GM18519 (cell line): Measurements from ENCODE around the gene DYNLT2B.
"Not testable (repeated sequence)": the region's sequence is repeated elsewhere in the genome, so short reads cannot be mapped to it uniquely, and the experiment has no call there.

Source experiments
- ATAC-seq: cut with Tn5 transposase; IDR thresholded peaks from one replicate; pipeline ENCODE4 v1.9.1; 2021; ENCODE audit warnings: mild to moderate bottlenecking, moderate library complexity; ENCODE audit not compliant: unreplicated experiment, low FRiP score

Gene DYNLT2B

DNA sequence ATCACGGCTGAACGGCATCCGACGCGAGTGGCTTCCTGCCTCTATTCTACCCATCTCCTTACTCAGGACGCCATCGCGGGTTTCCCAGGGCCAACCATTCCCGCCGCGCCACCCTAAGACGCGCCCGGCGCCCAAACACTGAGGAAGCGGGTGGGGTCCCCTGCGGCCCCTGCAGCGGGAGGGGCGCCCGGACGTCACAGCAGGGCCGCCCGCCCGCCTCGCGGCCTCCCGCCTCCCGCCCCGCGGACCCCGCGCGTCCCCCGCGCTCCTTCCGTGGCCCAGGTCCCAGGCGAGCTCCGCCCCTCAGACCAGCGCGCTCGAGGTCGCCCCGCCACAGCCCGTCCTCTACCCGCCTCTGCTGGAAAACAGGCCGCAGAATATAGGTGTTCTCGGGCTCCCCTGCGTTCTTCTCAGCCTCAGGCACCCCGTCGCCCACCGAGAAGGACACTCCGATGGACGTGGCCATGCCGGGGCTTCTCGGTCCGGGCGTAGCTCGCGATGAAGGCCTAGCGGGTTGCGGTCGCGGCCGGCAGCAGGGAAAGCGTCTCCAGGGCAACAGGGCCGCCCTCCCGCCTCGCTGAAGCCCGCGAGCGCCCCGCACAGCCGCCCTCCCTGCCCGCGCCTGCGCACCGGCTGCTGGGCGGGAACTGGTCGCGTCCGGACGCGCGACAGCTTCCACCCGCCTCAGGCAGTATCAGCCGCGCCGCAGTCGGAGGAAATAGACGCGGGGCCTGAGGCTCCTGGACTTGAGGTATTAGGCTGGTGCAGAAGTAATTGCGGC is at the start of gene DYNLT2B:
Gene DYNLT2B (minus strand): TSS at position 554 of the 781 bp plus-strand sequence. CDS start 88 bp downstream, at position 466.
- peak; percentile 80 for ATAC-seq

- no peak for ATAC-seq
Observed at GRCh38 chr3:196365736-196366135, 47.7 kb upstream of the DYNLT2B start.

- no peak for ATAC-seq
Observed at GRCh38 chr3:196360586-196360985, 42.5 kb upstream of the DYNLT2B start.

- not testable (repeated sequence) for ATAC-seq
Observed at GRCh38 chr3:196358540-196358939, 40.5 kb upstream of the DYNLT2B start.

DNA sequence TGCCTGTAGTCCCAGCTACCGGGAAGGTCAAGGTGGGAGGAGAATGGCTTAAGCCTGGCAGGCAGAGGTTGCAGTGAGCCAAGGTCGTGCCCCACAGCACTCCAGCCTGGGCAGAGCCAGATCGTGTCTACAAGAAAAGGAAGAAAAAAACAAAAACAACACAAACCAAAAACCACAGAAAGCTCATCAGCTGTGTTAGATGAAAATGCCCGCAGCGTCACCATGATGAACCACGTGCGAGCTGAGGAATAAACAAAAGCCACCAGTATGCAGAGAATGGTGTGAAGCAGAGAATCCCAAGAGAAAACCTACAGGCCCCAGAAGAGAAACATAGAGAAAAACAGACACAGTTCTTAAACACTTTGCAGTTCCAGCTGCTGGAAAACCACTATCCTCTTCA is 39.9 kb upstream of the DYNLT2B start:
- no peak for ATAC-seq

DNA sequence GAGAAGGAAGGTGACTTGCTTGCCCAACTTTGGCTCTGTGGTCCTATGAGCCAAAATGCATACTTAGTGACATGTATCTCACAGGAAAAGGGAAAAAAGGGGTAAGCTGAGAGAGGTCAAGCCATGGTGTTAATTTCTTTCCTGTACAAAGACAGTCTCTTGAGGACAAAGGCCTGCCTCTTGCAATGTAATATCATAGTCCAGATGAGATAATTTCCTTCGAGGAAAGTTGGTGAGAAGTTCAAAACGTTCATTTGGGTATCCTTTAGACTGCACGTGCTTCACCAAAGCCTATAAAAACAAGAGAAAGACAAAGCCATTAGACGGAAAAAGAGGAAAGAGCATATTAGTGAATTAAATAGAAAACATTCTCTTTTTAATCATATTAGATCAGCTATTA is 38.5 kb upstream of the DYNLT2B start:
- ATAC-seq: no peak

GRCh38 chr3:196355668-196356067 is 37.6 kb upstream of the DYNLT2B start:
- no peak for ATAC-seq

GRCh38 chr3:196354132-196354531 is 36.1 kb upstream of the DYNLT2B start:
- ATAC-seq: no peak

DNA sequence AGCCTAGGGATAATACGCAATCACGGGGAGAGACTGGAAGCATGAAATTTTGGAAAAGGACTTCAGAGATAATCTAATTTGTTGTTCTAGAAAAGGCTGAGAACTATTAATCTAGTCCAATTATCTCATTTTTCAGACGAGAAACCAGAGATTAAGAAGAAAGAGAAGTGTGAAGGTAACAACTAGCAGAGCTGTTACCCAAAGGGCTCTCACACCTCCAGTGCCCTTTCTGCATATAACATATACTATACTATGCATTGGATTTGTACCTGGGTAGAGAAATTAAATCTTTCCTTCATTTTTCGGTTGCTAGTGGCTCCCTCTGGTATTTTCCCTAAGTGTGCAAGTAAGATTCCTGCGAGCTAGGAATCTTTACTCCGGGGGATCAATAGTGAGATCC is 33.5 kb upstream of the DYNLT2B start:
- ATAC-seq: no peak

DNA sequence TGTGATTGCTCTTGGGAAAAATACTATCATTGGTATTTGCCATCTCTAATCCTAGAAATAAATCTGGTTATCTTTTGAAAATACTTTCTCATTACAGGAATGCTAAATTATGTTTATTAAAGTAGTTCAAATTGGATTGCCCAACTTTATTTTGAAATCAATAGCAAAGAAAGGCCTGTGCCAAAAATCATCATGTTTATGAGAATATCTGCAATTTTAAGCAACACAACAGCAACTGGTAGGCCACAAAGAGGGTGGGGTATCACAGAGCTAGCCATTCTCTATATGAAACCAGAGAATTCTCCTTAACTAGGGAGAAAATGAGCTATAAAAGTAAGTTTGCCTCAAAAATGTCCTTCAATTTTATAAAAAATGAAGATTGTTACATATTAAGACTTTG is 32.0 kb upstream of the DYNLT2B start:
- ATAC-seq: no peak

DNA sequence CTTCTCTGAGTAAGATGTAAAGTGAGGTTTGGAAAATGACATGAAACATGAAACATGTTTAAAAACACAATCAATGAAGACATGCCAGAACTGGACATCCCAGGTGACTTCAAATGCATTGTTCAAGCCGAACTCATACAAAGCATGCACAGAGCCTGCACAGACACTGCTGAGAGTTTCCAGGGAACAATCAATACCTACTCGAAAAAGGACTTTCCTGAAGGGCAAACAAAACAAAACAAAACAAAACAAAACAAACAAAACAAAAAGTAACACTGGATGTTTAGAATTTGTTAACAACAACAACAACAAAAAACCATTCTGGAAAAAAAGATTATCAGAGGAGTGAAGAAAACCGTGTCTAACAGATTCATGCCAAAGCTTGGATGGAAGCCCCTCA is 30.7 kb upstream of the DYNLT2B start:
- no peak for ATAC-seq

DNA sequence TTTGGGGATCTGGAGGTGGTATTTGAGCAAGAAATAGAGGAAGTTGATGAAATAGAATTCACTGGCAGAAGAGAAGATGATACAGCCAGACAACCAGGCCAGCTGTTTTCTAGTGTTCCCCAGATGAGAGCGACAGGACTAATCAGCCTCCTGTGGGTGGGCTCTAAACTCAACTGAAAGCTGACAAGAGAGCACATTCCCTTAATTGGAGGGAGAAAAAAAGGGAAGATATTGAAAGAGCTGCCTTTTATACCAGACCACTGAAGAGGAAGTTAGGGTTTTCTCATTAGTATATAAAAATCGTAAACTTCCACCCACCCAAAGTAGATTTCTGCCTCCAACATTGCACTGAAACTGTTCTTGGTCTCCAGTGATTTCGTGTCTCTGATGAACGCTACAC is 26.6 kb upstream of the DYNLT2B start:
- ATAC-seq: no peak

DNA sequence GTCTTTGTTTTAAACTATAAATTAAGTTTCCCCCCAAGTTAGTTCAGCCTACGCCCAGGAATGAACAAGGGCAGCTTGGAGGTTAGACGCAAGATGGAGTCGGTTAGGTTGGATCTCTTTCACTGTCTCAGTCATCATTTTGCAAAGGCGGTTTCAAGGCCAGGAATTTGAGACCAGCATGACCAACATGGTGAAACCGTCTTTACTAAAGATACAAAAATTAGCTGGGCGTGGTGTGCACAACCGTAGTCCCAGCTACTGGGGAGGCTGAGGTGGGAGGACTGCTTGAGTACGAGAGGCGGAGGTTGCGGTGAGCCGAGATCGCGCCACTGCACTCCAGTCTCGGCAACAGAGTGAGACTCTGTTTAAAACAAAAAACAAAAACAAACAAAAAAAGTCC is 25.9 kb upstream of the DYNLT2B start:
- ATAC-seq: not testable (repeated sequence)

GRCh38 chr3:196341137-196341536 is 23.1 kb upstream of the DYNLT2B start:
- ATAC-seq: no peak

DNA sequence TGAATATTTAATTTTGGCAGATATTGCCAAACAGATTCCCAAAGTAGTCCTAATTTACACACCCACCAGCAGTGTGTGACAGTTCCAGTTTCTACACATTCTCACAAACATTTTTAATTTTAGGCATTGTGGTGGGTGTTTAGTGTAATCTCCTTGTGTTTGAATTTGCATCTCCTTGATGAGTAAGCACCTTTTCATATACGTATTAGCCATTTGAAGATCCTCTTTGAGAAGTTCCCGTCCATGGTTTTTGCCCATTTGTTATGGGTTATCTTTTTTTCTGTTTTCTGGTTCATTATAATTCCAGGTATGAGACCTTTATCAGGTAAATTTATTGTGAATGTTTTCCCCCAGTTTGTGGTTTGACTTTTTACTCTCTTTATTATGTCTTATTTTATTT is 22.4 kb upstream of the DYNLT2B start:
- no peak for ATAC-seq

DNA sequence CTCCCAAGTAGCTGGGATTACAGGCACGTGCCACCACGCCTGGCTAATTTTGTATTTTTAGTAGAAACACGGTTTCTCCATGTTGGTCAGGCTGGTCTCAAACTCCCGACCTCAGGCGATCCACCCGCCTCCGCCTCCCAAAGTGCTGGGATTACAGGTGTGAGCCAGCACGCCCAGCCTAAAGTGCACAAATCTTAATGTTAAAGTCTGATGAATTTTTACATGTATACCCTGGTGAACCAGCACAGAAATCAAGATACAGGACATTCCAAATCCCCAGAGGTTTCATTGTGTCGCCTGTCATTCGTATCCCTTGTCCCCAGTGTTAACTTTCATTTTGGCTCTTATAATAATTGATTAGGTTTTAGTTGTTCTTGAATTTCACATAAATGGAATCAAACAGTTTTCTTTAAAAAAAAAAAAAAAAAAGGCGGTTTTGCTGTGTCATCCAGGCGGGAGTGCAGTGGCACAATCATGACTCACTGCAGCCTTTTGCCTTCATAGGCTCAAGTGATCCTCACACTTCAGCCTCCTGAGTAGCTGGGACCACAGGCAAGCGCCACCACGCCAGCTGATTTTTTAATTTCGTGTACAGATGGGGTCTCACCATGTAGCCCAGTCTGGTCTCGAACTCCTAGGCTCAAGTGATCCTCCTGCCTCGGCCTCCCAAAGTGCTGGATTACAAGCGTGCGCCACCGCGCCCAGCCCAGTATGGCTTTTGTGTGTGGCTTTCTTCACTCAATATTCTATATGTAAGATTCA is 21.6 kb upstream of the DYNLT2B start:
- ATAC-seq: no peak

DNA sequence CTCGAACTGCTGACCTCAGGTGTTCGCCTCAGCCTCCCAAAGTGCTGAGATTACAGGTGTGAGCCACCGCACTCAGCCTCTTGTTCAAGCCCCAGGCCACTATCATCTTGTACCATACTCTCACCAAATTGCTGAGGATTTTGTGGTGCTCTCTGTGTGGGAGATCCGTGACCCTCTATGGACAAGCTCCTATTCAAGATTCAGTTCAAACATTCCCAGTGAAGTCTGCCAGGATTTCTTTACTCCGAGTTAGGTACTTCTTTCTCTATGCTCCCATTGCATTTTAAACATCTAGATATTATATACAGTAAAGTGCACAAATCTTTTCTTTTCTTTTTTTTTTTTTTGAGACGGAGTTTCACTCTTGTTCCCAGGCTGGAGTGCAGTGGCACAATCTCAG is 21.0 kb upstream of the DYNLT2B start:
- no peak for ATAC-seq

GRCh38 chr3:196336319-196337145 is 18.5 kb upstream of the DYNLT2B start:
- ATAC-seq: no peak

GRCh38 chr3:196335503-196335948 is 17.5 kb upstream of the DYNLT2B start:
- no peak for ATAC-seq

GRCh38 chr3:196334982-196335381 is 16.9 kb upstream of the DYNLT2B start:
- ATAC-seq: no peak

- no peak for ATAC-seq
Observed at GRCh38 chr3:196332168-196332567, 14.1 kb upstream of the DYNLT2B start.
